GM19025 (cell line): ENCODE data around the gene RPS6KA1.

ENCODE experiments used
- ATAC-seq: cut with Tn5 transposase; IDR thresholded peaks from one replicate; pipeline ENCODE4 v1.9.1; 2021; ENCODE audit warnings: mild to moderate bottlenecking, low read depth, moderate library complexity; ENCODE audit not compliant: unreplicated experiment

RPS6KA1 gene

DNA sequence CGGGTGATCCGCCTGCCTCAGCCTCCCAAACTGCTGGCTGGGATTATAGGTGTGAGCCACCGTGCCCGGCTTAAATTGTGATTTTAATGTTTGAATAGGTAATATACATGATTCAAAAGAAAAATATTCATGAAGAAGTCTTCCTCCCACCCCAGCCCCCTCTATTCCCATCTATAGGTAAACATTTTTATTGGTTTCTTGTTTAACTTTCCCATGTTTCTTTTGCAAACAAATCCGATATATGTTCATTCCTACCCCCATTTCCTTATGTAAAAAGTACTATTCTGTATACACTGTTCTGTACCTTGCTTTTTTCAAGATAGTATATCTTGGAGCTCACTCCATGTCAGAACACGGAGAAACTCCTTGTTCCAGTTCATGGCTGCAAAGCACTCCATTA is 23.2 kb downstream of the RPS6KA1 start:
- ATAC-seq = no peak

- no peak for ATAC-seq
Measured at GRCh38 chr1:26553942-26554682, 24.6 kb downstream of the RPS6KA1 start.

DNA sequence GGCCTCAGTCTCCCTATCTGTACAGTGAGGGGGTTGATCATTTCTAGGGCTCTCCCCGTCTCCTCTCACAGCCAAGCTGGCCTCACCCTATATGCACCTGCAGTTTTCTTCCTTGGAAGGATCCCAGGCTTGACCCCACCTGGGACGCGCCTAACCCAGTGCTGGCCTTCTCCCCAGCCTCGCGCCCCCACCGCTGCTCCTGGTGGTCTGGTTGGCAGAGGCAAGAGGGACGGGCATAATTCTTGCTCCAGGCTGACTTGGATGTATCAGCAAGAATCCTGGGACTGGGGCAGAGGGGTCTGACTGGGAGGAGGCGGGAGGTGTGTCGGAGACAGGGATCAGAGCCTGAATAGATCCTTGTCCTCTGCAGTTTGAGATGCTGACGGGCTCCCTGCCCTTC is 25.2 kb downstream of the RPS6KA1 start:
- no peak for ATAC-seq

- ATAC-seq = no peak
Measured at GRCh38 chr1:26555550-26555981, 26.0 kb downstream of the RPS6KA1 start.

GRCh38 chr1:26556111-26556510 is 26.6 kb downstream of the RPS6KA1 start:
- ATAC-seq = no peak

DNA sequence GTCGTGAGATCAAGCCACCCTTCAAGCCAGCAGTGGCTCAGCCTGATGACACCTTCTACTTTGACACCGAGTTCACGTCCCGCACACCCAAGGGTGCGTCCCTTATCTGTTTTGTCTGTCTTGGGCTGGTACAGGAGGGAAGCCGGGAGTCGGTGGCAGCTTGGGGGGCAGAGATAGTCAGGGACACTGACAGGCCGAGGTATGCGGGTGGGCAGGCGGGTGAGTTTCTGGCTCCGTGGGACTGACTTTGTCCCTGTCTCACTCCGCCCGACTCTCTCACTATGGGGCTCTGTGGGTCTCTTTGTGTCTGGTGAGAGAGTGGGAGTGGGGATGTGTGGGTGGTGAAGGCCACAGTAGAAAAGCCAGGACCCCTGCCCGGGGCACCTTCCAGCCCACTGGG is 27.4 kb downstream of the RPS6KA1 start:
- no peak for ATAC-seq

GRCh38 chr1:26558685-26559048 is 29.1 kb downstream of the RPS6KA1 start:
- no peak for ATAC-seq

- ATAC-seq = no peak
Measured at GRCh38 chr1:26560403-26560780, 30.8 kb downstream of the RPS6KA1 start.

- no peak for ATAC-seq
Measured at GRCh38 chr1:26570287-26570686, 40.7 kb downstream of the RPS6KA1 start.

DNA sequence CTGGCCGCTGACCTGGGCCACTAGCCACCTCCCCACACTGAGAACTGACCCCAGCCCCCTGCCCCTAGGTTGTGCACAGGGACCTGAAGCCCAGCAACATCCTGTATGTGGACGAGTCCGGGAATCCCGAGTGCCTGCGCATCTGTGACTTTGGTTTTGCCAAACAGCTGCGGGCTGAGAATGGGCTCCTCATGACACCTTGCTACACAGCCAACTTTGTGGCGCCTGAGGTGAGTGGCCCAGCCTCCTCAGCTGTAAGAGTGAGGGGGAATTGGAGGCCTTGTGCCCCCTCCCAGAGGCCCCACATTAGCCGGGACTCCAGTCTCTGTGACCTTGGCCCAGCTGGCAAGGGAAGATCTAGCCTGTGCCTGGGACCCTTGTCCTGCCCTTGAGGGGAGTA is 41.8 kb downstream of the RPS6KA1 start:
- ATAC-seq = no peak

GRCh38 chr1:26574018-26574417 is 44.5 kb downstream of the RPS6KA1 start:
- ATAC-seq = no peak

DNA sequence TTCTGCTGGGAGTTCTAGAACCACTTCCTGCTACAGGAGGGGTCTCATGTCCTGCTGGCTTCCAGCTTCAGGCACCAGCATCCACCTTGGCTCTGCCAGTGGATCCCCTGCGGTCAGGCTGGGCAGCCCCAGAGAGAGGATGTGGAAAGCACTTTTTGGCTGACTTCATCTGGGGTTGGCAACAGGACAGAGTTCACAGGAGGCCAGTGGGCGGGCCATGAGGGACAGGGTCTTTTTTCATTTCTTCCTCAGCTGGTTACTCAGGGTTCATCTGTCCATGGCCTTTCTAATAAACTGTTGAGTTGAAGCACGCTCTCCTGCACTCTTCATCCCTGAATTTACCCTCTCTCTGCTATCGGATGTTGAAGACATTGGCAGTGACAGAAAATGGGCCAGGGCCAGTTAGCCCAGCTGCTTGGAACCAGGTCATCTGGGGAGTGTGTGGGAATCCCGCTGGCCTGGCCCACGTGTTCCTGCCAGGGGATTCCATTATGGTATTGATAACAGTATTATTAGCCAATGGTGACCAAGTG is 45.2 kb downstream of the RPS6KA1 start:
- ATAC-seq = no peak

DNA sequence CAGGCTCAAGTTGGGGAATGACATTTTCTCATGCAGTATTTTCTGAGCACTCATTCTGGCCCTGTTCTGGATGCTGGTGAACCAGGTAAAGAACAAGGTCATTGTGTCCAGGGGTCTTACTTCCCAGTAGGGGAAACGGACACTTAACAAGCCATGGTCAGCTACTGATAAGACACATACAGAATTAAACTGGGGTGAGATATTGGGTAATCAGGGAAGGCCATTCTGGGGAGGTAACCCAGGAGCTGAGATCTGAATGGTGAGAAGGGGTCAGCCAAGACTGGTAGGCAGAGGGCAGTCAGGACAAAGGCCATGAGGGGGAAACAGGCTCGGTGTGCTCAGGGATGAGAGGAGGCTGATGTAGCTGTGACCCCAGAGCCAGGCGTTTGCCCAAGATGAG is 45.8 kb downstream of the RPS6KA1 start:
- ATAC-seq = no peak

DNA sequence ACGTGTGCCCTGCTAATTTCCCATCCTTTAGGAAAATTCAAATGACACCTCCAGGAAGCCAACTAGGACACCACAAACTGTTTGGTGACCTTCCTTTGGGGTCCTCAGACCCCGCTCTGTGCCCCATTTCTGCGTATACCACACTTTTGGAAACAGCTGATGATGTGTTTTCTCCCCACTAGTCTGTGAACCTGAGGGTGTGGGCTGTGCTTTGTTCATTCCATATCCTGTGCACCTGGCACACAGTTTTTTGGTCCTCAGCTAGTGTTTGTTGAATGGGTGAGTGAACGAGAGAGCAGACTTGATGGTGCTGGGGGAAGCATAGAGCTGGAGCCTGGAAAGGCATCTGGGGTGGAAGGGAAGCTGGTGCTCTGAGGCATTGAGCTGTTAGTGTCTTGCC is 48.6 kb downstream of the RPS6KA1 start:
- ATAC-seq = no peak

DNA sequence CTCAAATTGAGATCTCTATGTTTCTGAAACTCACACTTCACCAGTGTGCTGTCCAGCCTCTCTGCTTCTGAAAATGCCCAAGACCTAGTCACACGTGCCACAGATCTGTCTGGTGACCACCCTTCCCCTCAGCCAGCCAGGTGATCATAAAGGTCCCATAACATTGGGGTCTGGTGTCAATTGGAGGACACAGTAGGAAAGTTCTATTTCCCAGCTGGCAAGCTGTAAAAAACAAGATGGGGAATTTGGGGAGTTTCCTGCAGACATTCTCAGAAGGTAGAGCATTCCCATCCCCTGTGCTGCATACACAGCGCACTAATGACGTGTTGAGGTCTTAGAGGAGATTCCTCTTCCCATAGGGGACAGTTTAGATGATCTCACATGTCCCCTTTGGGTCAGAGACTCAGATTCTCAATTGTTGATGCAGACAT is 50.1 kb downstream of the RPS6KA1 start:
- ATAC-seq = no peak

- ATAC-seq = no peak
Measured at GRCh38 chr1:26580116-26580515, 50.6 kb downstream of the RPS6KA1 start.

GRCh38 chr1:26581287-26581651 is 51.7 kb downstream of the RPS6KA1 start:
- no peak for ATAC-seq

- ATAC-seq = no peak
Measured at GRCh38 chr1:26582053-26582835, 52.7 kb downstream of the RPS6KA1 start.

DNA sequence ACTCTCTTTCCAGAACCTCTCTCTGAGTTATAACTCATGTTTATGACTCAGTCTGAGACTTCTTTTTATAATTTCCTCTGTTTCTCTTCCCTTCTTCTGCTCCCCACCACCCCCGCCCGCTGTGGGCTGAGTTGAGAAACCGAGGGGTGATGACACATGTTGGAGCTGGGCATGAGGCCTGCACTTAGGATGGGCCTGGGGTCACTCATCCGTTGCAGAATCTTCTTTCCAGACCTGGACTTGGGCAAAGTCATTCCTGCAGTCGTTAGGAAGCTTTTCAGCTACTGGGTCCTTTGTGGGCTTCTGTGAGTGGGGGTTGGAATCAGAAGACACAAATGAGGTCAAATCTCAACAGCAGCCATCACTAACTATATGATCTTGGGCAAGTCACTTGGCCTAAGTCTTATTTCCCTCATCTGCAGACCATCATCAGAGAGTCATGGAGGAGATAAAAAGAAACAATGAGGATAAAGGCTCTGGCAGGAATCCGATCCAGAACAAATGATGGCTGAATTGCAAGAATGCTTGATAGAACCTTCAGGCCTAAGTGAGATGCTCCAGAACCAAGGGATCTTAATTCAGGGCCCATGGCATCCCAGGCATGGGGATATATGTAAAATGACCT is 53.4 kb downstream of the RPS6KA1 start:
- ATAC-seq = no peak

DNA sequence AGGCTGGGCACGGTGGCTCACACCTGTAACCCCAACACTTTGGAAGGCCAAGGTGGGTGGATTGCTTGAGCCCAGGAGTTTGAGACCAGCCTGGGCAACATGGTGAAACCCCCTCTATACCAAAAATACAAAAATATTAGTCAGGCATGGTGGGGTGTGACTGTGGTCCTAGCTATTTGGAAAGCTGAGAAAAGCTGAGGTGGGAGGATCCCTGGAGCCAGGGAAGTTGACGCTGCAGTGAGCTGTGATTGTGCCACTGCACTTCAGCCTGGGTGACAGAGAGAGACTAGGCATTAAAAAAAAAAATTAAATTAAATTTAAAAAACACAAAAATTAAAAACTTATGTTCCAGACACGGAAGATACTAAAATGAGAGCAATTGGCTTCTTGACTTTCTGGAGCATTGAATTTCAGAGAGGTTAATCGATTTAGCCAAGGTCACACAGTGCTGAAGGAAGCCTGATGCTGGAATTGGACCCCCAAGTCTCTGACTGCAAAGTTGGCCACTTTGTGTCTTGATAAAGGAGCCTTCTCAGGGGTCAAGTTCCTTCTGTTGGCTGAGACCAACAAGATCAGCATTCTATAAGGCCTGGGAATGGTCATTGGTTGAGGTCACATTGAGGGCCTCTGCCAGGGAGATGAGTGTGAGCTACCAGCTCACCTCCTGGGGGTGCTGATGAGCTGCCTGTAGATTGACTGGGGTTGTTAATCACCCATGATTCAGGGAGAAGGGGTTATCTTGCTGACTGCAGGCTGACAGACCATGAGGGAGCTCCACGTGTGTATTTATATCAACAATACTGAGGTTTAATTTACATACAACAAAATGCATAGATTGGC is 54.3 kb downstream of the RPS6KA1 start:
- ATAC-seq = no peak
